ENCODE measurements around the gene IARS1.

The IARS1 gene

DNA sequence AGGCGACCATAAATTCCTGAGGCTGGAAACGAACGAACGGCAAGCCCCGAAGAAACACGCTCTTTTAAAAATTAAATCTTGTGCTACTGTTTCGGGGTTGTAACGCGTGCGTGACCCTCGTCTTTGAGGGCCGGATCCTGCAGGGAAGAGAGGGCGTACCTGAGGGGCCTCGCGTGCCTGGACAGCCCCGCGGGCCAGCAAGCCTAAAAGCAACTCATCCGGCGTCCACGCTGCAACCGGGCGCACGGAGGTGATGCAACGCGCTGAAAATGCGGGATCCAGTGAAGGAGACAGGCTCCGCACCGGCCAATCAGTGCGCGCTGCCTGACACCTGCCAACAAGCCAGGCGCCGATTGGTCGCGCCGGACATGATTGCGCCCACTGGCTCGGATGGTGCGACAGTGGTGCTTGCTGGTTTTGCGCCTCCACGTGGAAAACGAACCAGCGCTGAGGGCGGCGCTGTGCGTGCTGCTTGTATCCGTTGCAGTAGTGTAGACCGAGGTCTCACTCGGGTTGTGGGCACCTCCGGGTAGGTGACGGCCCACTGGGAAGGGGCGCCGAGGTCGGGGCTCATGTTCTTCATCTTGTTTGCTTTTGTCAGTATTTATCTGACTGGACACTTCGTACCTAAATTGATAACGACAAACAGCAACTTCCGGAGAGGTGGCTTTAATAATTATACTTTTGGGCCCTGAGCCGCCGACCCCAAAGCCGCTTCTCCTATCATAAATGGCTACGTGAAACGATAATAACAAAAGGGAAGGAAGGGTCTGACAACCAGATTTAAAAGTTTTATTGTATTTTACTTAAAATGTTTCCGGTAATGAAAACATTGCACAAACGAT is at the start of gene IARS1:
IARS1 (minus strand) TSS at position 246 of the 845 bp plus-strand sequence. CDS start 4,278 bp downstream, outside the sequence.
- peak; percentile 100 for DNase-seq (ENCODE audit: low spot score)

DNA sequence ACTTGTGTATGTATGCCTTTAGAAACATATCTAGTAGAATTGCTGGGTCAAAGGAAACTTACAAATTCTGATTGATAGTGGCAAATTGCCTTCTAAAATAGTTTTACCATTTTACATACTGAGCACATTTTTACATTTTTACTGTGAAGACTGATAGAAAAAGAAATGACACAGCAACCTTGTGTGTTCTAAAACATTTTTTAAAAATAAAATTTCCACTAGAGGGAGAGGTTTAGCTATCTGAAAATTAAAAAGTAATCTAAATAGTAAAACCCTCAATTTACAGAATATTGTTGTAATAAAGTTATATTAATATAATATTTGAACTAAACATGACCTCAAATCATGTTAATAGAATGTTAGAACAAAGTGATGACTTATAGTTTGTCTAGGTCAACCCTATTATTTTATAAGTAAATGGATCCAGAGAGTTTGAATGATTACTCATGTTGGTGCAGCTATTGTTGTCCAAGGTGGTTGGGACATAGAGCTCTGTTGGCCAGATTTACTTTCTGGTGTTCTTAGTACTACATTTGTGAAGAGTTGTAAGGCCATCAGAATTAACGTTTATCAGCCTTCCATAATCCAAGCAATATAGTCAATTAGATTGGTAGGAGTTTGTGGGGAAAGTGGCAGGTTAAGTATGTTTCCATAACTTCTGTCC is 49.5 kb upstream of the IARS1 start:
- no peak for DNase-seq (ENCODE audit: low spot score)

- DNase-seq (ENCODE audit: low spot score), result no peak
Observed at GRCh38 chr9:92341578-92341977, 48.1 kb upstream of the IARS1 start.

DNA sequence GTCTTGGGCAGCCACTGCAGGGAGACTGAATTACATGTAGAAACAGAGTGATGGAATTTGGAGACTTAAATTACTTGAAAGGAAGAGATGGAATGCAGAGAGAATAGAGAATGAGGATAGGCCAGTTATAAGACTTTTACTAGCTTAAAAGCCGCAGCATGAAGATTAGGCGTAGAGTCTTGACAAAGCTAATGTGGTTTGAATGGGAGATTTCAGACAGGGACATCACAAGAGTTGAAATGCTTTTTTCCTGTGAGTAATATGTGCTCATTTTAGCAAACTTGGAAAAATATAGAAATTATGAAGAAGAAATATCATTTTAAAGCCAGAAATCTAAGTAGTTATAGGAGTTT is 39.8 kb upstream of the IARS1 start:
- DNase-seq (ENCODE audit: low spot score), result no peak

DNA sequence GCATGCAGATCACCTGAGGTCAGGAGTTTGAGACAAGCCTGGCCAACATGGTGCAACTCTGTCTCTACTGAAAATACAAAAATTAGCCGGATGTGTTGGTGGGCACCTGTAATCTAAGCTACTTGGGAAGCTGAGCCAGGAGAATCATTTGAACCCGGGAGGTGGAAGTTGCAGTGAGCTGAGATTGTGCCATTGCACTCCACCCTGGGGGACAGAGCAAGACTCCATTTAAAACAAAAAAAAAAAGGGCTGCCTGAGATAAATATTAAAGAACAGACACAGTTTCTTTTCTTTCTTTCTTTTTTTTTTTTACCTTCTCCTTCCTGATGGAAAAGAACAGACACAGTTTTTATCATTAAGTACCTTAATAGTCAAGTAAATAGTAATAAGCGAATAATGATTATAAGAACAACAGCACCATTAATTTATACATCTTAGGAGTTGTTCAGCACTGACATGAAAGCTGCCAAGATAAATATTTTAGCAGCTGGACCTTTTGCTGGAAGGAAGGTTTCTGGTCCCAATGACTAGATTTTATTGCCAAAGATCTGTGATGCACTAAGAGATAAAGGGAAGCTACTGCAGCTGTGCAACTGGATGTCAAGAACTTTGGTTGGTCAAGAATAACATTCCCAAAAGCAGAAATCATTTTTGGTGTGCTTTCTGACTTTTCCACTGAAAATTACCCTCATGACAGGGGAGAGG is 39.2 kb upstream of the IARS1 start:
- DNase-seq (ENCODE audit: low spot score), result no peak

DNA sequence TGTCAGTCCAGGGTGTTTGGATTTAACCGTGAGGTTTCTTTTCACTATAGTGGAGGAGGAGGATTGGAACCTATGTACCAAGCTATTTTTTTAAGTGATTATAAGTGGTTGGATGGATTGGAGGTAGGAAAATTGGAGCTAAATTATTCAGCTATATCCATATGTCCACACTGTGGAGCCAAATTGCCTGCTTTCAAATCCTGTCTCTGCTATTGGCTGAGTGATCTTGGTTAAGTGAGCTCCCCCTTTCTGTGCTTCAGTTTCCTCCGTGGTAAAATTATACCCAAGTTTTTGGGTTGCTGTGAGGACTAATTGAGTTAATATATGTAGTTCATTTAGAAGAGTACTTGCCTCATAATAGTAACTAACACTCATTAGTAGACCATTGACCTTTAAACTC is 34.7 kb upstream of the IARS1 start:
- DNase-seq (ENCODE audit: low spot score), result no peak

GRCh38 chr9:92327283-92327850 is 33.9 kb upstream of the IARS1 start:
- DNase-seq (ENCODE audit: low spot score), result no peak

GRCh38 chr9:92325991-92326500 is 32.5 kb upstream of the IARS1 start:
- DNase-seq (ENCODE audit: low spot score), result no peak

GRCh38 chr9:92325269-92325990 is 31.9 kb upstream of the IARS1 start, which contains the start of the genes CENPP and NOL8:
CENPP (plus strand) TSS chr9:92325953.
NOL8 (minus strand) TSS chr9:92325350; CDS start chr9:92324161, 1,189 bp downstream.
- DNase-seq (ENCODE audit: low spot score), result peak; percentile 84

DNA sequence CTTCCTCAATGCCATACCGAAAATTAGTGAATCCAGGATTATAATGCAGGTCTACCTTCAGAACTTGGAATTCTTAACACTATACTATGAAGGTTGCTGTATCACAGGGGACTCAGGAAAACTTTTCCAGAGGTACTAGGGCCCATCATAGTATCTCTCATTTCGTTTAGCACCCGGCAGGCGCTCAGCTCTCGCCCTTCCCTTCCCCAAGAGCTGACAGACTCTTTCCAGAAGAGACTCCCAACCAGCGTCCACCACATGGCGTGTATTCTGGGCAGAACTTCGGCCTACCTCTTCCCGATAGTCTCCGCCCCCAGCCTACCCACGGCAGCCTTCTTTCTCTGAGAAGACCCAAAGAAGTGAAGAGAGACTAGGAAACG is 31.4 kb upstream of the IARS1 start:
- DNase-seq (ENCODE audit: low spot score), result no peak

DNA sequence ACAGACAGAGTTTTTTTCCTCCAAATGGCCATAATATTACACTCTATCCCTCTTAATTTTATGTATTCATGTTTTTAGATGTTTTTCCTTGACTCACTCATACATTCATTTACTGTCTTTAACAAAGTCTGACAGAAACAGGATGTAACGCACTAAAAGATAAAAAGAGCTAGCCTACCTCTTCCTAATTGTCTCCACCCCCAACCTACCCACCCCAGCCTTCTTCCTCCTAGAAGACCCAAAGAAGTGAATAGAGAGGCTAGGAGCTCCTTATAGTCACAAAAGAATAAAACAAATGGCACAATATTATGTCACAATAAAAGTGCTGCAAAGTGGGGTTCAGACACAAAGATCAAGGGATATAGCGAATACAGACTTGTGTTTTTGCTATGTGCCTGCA is 30.9 kb upstream of the IARS1 start:
- DNase-seq (ENCODE audit: low spot score), result no peak

- no peak for DNase-seq (ENCODE audit: low spot score)
Observed at GRCh38 chr9:92315456-92315855, 22.0 kb upstream of the IARS1 start.

DNA sequence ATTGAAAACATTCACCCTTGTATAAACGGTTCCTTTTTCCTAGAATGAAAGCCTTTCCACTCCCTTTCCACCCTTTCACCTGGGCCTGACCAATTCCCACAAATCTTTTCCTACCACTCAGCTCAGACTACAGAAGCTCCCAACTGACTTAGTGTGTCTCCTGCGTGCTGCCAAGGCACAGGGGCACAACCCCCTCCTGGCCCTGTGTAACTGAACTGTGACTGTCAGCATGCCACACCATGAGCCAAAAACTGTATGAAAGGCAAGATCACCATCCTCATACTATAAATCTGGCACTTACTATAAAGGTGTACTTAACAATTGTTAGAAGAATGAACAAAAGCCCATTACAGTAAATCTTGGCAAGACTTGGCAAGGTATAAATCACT is 20.1 kb upstream of the IARS1 start:
- no peak for DNase-seq (ENCODE audit: low spot score)

DNA sequence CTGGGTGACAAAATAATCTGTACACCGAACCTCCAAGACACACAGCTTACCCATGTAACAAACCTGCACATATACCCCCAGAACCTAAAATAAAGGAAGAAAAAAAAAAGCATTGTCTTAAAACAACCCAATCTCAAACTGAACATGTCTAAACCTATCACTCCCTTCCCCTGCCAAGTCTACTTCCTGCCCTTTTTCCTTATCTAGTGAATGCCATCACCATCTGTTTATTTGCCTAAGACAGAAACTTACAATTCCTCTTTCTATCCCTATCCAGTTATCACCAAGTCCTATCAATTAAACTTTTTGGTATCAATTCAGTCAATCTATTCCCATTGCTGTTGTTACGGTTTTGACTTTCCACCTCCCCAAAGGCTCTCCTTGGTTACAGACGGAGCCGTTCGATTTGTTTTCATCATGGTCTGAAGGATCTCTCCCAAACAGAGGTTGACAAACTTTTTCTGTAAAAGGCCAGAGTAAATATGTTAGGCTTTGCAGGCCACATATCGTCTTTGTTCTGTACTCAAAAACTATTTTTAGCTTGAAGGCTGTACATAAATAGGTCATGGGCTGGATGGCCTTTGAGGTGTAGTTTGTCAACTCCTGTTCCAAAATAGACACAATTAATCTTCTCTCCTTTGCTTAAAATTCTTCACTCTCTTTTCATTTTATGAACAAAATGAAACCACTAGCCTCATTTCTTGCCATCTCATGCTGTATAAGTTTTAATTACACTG is 19.6 kb upstream of the IARS1 start:
- DNase-seq (ENCODE audit: low spot score), result no peak

DNA sequence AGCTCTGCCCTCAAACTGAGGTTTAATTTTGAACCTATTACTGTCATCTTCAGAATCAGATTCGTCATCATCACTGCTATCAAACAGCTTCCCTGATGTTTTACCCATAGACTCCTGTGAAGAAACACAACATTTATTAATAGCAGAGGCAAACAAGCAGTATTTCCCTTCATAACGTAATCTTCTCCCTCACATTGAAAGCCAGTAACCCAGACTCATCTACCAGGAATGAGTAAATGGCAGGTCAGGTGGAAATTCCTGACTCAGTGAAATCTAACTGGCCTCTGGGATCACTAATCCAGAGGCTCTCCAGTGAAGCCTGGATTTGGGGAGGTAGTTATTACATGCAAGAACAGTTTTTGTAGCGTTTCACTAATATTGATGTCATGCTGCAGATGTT is 17.1 kb upstream of the IARS1 start:
- DNase-seq (ENCODE audit: low spot score), result no peak

DNA sequence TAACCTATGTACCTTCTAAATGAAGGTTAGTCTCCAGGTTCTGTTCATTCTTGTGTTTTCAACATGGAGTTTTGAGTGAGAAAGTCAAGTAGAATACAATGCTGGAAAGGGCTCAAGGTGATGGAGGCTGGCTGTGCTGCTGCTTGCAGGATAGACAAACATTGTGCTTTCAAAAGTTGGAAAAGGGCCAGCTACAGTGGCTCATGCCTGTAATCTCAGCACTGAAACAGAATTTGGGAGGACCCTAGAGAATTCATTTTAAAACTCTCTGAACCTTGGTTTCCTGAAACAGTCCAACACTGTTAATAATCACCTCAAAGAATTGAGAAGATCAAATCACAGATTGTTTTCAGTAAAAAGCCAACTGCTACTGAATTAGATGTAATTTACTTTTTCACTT is 15.4 kb upstream of the IARS1 start:
- DNase-seq (ENCODE audit: low spot score), result no peak

GRCh38 chr9:92300936-92301335 is 7.4 kb upstream of the IARS1 start:
- DNase-seq (ENCODE audit: low spot score), result no peak

GRCh38 chr9:92299116-92299515 is 5.6 kb upstream of the IARS1 start:
- no peak for DNase-seq (ENCODE audit: low spot score)

DNA sequence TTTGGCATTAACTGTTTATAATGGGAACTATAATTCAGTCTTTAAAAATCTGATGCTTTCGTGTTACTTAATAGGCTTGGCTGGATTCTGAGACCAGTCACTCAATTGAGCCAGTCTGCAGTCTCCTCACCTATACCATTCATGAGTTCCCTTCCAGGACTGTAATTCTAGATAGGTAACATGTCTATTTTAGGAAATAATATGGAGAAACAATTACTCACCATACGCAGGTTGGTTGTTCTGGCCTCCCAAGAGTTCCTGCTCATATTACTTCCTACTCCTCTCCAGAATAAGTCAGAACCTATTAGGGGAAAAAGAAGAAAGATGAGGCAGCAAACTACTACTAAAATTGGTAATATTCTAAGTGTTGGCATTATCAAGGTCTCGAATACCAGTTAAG is 4.5 kb upstream of the IARS1 start:
- no peak for DNase-seq (ENCODE audit: low spot score)

GRCh38 chr9:92297611-92298010 is 4.1 kb upstream of the IARS1 start:
- peak; percentile 13 for DNase-seq (ENCODE audit: low spot score)

- DNase-seq (ENCODE audit: low spot score), result no peak
Observed at GRCh38 chr9:92295827-92296258, 2.3 kb upstream of the IARS1 start.

Measured in CD4-positive, alpha-beta T cell treated with Interleukin-2 at 100 ng/mL for 4 hours (primary cell).